GM23338 (cell line): Measurements from ENCODE around the gene SMARCD2.

Experiments used
- CREB1 ChIP-seq: fragments of 250-450 bp; sonication (Bioruptor Pico); IDR thresholded peaks from 2 replicates; pipeline ENCODE4 v1.5.0; 2020; ENCODE audit warnings: low read depth, mild to moderate bottlenecking, moderate library complexity
- CTCF ChIP-seq, 2 experiments: fragments of 200-600 bp in 1 of 2; sonication (generic) in 1 of 2; conservative IDR thresholded peaks; 2 replicates each; pipeline versions ENCODE4 v1.5.1 to v1.6.1; 2016 to 2017; ENCODE audit warnings: antibody characterized with exemption in 2 of 2, low read depth in 2 of 2, mild to moderate bottlenecking in 2 of 2, moderate library complexity in 1 of 2
- EZH2 ChIP-seq: fragments of 200-600 bp; sonication (generic); IDR thresholded peaks from one replicate; pipeline ENCODE4 v1.8.0; 2017; ENCODE audit warnings: antibody characterized with exemption, mild to moderate bottlenecking, low read depth; ENCODE audit not compliant: unreplicated experiment
- EZH2phosphoT487 ChIP-seq: fragments of 200-600 bp; sonication (generic); IDR thresholded peaks from one replicate; pipeline ENCODE4 v1.8.1; 2018; ENCODE audit warnings: antibody characterized with exemption; ENCODE audit not compliant: unreplicated experiment
- POLR2AphosphoS5 ChIP-seq: IDR thresholded peaks from 2 replicates; pipeline ENCODE4 v1.6.1; 2016; ENCODE audit warnings: antibody characterized with exemption, low read depth

GRCh38 chr17:63835167-63835720, 7.2 kb downstream of the SMARCD2 start:
- TF ChIP-seq EZH2 = no peak
- TF ChIP-seq CTCF (conservative IDR thresholded peaks at IDR 0.05; ENCODE audit: low read depth in 2 of 2) = no peak
- TF ChIP-seq CREB1 (CRISPR knock-in tag) = no peak
- TF ChIP-seq POLR2AphosphoS5 = no peak
- TF ChIP-seq EZH2phosphoT487 = no peak
